Epithelial cell of proximal tubule (primary cell): Measurements from ENCODE around the gene CA10. TPM values are rescaled to one million over a fixed set of nuclear protein-coding genes. Genes with fewer than 3 reads are reported as not detected.

Experiments used
- DNase-seq: peaks from one replicate; pipeline ENCODE4 v3.0.0-alpha.2; 2011; ENCODE audit warnings: low read depth
- H3K4me3 ChIP-seq: 2 replicates; pipeline ENCODE4 v1.5.1; 2011; ENCODE audit warnings: low read depth, mild to moderate bottlenecking, low read length
- CTCF ChIP-seq: conservative IDR thresholded peaks from 2 replicates; pipeline ENCODE4 v1.5.1; 2012; ENCODE audit warnings: low read depth, mild to moderate bottlenecking, low read length
- total RNA-seq: library from RNA; depleted of rRNA; stranded (reverse); fragments of >200 nt; gene quantifications from 2 replicates; pipeline ENCODE4 v1.2.3, GENCODE V29; 2015

The CA10 gene
- total RNA-seq, 1 donor from 2014 or later, result 0.58 TPM

- no peak overlapping the region for H3K4me3 ChIP-seq
- no peak for DNase-seq
- TF ChIP-seq CTCF, result no peak
Observed at GRCh38 chr17:51813784-51814174, 344.7 kb downstream of the CA10 start.

- DNase-seq, result no peak
- H3K4me3 ChIP-seq, result no peak overlapping the region
- TF ChIP-seq CTCF, result no peak
Observed at GRCh38 chr17:51813140-51813783, 345.3 kb downstream of the CA10 start.

- no peak for TF ChIP-seq CTCF
- no peak for DNase-seq
- H3K4me3 ChIP-seq, result no peak overlapping the region
Observed at GRCh38 chr17:51807460-51807859, 351.1 kb downstream of the CA10 start.

GRCh38 chr17:51805765-51806164 lies 352.7 kb downstream of the CA10 start:
- H3K4me3 ChIP-seq, result no peak overlapping the region
- no peak for TF ChIP-seq CTCF
- DNase-seq, result no peak

- no peak for TF ChIP-seq CTCF
- H3K4me3 ChIP-seq, result no peak overlapping the region
- no peak for DNase-seq
Observed at GRCh38 chr17:51805185-51805584, 353.3 kb downstream of the CA10 start.

GRCh38 chr17:51803161-51803560 lies 355.4 kb downstream of the CA10 start:
- H3K4me3 ChIP-seq, result no peak overlapping the region
- no peak for TF ChIP-seq CTCF
- no peak for DNase-seq

GRCh38 chr17:51802544-51802943 lies 356.0 kb downstream of the CA10 start:
- DNase-seq, result no peak
- TF ChIP-seq CTCF, result no peak
- no peak overlapping the region for H3K4me3 ChIP-seq
